ENCODE results near the gene IGF2.

IGF2 gene

DNA sequence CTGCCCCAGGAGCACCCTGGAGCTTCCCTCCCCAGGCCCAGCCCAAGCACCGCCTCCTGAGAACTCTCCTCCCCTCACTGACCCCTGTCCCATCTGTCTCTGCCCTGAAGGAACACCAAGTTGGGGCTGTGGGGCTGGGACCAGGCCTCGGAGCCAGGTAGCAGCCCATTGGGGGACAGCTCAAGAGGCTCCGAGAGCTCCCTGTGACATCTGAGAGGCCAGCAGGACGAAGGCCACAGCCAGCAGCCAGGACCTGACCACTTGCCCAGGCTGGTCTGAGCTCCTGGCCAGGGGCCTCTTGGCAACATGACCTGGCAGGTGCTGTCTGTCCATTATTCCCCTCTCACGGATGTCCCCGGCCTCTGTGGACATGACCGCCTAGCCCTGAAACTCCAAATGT, 33.7 kb downstream of the IGF2 start:
- Mint-ChIP-seq H3K4me1 (ENCODE audit: low read depth) (no peaks in the 10 kb centered on the region), H3K4me3 (no peak overlapping the region), H3K36me3 (ENCODE audit: low read depth) (no peaks in the 10 kb centered on the region), H3K27me3 (ENCODE audit: low read depth) (peaks cover 7% of the 10 kb centered on the region), H3K27ac (no peak overlapping the region), H3K9me3 (no peaks in the 10 kb centered on the region)

DNA sequence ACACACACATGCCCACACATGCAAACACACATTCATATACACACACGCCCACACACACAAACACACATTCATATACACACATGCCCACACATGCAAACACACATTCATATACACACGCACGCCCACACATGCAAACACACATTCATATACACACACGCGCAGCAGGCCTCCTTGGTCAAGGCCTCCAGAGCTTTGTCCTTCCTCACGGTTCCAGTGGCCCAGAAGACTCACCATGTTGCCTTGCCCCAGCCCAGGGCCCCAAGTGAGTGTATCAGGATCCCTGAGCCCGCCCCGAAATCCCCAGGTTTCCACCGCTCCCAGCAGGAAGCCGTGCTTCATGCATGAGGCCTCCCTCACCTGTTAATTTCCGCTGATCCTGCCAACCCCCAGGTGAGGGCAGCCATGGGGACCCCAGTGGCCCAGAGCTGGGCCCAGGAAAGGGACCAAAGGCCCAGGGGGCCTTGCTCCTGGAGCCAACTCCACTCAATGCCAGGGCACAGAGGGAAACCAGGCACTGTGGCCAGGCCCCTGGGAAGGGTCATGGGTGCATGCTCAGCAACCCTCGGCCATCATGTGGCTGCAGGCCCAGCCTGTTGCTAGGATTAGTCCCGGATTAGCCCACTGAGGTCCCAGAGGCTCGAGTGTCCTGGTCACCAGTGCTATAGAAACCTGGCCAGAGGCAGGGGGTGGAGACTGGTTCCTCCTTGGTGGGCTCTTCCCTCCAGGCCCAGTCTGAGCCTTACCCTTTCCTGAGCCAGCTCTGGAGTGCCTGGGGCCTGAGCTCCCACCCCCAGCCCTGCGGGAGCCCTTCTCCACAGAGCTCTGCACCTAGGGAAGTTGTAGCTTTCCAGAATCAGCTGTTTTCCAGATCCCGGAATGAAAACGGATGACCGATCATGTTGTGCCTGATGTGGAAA, 34.4 kb downstream of the IGF2 start:
- Mint-ChIP-seq H3K4me1 (ENCODE audit: low read depth) (no peaks in the 10 kb centered on the region), H3K27me3 (ENCODE audit: low read depth) (no peaks in the 10 kb centered on the region), H3K36me3 (ENCODE audit: low read depth) (no peaks in the 10 kb centered on the region), H3K9me3 (no peaks in the 10 kb centered on the region), H3K27ac (no peak overlapping the region), H3K4me3 (no peak overlapping the region)

DNA sequence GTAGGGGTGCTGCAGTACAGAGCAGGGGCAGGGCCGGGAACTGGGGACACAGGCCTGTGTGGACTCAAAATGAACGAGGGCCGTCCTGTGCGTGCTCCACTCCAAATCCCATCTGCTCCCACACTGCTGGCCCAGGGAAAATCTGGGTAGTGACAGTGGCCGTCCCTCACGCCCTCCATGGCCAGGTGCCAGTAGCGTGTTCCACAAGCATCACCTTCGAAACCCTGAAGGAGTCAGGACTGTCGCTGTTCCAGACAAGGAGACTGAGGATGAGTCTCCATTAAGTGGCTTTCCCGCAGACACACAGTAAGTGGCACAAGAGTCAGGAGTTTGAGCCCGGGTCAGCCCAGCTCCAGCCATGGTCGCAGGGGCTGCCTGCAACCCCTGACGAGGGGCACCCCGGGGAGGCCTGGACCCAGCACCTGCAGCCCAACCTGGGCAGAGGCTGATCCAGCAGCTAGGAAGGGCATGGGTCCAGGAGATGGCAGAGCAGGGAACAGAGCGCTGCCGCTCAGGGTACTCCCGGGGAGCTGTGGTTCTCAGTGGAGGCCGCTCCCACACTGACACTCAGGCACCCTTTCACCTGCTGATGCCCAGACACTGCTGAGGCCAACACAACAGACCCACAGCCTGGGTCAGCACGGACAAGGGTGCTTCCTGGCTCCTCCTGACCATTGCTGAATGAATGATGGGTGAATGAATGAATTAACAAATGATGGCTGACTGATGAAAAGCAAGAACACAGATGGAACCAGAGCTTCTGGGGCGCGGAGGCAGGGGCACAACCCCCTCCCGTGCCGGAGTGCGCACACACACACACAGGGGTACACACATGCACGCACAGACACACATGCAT, 35.3 kb downstream of the IGF2 start:
- H3K36me3 Mint-ChIP-seq (ENCODE audit: low read depth): no peaks in the 10 kb centered on the region
- no peaks in the 10 kb centered on the region for H3K9me3 Mint-ChIP-seq
- H3K4me3 Mint-ChIP-seq: no peak overlapping the region
- H3K27ac Mint-ChIP-seq: no peak overlapping the region
- no peaks in the 10 kb centered on the region for H3K27me3 Mint-ChIP-seq (ENCODE audit: low read depth)
- H3K4me1 Mint-ChIP-seq (ENCODE audit: low read depth): no peaks in the 10 kb centered on the region

DNA sequence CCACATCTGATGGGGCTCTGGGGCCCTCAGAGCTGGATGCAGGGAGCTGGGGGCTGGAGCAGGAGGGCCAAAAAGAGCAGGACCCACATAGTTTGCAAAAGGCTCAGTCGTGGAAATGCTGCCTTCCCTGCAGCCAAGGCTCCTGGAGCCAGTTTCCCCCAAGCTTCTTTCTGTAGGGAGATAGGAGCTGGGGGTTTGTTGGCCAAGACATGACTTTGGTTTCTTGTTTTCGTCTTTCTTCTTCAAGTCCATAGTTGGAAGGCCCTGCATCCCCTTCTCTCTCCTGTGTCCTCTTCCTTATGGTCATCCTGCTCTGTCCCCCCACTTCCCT, 36.3 kb downstream of the IGF2 start:
- H3K27me3 Mint-ChIP-seq (ENCODE audit: low read depth): no peaks in the 10 kb centered on the region
- no peaks in the 10 kb centered on the region for H3K36me3 Mint-ChIP-seq (ENCODE audit: low read depth)
- H3K9me3 Mint-ChIP-seq: no peaks in the 10 kb centered on the region
- H3K4me3 Mint-ChIP-seq: no peak overlapping the region
- no peaks in the 10 kb centered on the region for H3K4me1 Mint-ChIP-seq (ENCODE audit: low read depth)
- no peak overlapping the region for H3K27ac Mint-ChIP-seq

- no peaks in the 10 kb centered on the region for H3K36me3 Mint-ChIP-seq (ENCODE audit: low read depth)
- no peaks in the 10 kb centered on the region for H3K4me1 Mint-ChIP-seq (ENCODE audit: low read depth)
- no peaks in the 10 kb centered on the region for H3K9me3 Mint-ChIP-seq
- no peak overlapping the region for H3K27ac Mint-ChIP-seq
- no peaks in the 10 kb centered on the region for H3K27me3 Mint-ChIP-seq (ENCODE audit: low read depth)
- no peak overlapping the region for H3K4me3 Mint-ChIP-seq
Observed at GRCh38 chr11:2102132-2102882, 36.9 kb downstream of the IGF2 start.

- Mint-ChIP-seq H3K36me3 (ENCODE audit: low read depth) (no peaks in the 10 kb centered on the region), H3K27me3 (ENCODE audit: low read depth) (no peaks in the 10 kb centered on the region), H3K9me3 (no peaks in the 10 kb centered on the region), H3K27ac (no peak overlapping the region), H3K4me1 (ENCODE audit: low read depth) (no peaks in the 10 kb centered on the region), H3K4me3 (no peak overlapping the region)
Observed at GRCh38 chr11:2101171-2101675, 38.0 kb downstream of the IGF2 start.

DNA sequence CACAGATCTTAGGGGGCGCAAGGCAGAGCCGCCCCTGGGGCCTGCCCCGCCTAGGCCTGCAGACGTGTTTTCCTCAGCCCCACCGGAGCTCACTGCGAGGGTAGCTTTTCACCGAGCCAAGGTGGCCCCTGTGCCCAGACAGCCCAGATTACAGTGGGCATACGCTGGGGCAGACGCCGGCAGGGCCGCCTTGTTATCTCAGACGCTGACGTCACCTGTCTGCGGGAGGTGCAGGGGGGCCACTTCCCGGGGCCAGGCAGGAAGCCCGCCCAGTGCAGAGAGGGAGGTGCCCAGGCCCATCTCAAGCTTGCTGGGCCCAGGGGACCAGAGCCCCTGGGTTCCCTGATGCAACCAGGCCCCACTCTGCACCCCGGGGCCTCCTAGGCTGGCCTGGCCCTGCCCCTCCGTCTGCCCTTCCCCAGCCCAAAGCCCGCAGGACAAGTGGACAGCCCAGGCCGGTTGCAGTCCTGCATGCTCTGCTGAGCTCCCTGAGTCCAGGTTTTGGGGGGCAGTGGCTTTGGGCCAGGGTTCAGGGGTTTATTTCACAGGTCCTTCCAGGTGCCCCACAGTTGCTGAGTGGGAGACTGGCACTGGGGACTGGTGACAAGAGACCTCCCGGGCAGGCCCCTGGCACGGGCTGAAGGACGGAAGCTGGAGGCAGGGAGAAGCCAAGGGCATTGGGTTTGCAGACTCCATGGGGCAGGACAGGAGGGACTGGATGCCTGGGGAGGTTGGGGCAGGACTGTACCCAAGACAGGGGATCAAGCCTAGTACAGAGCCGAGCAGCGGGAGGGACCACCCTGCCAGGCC, 38.6 kb downstream of the IGF2 start:
- H3K9me3 Mint-ChIP-seq: no peaks in the 10 kb centered on the region
- no peaks in the 10 kb centered on the region for H3K27me3 Mint-ChIP-seq (ENCODE audit: low read depth)
- H3K27ac Mint-ChIP-seq: no peak overlapping the region
- H3K4me3 Mint-ChIP-seq: no peak overlapping the region
- no peaks in the 10 kb centered on the region for H3K4me1 Mint-ChIP-seq (ENCODE audit: low read depth)
- H3K36me3 Mint-ChIP-seq (ENCODE audit: low read depth): no peaks in the 10 kb centered on the region

GRCh38 chr11:2099516-2100349, 39.5 kb downstream of the IGF2 start:
- Mint-ChIP-seq H3K4me1 (ENCODE audit: low read depth) (no peaks in the 10 kb centered on the region), H3K27me3 (ENCODE audit: low read depth) (no peaks in the 10 kb centered on the region), H3K36me3 (ENCODE audit: low read depth) (no peaks in the 10 kb centered on the region), H3K4me3 (no peak overlapping the region), H3K27ac (no peak overlapping the region), H3K9me3 (no peaks in the 10 kb centered on the region)

GRCh38 chr11:2098691-2099515, 40.3 kb downstream of the IGF2 start:
- Mint-ChIP-seq H3K36me3 (ENCODE audit: low read depth) (no peaks in the 10 kb centered on the region), H3K27me3 (ENCODE audit: low read depth) (no peaks in the 10 kb centered on the region), H3K4me1 (ENCODE audit: low read depth) (no peaks in the 10 kb centered on the region), H3K9me3 (no peaks in the 10 kb centered on the region), H3K4me3 (no peak overlapping the region), H3K27ac (no peak overlapping the region)

GRCh38 chr11:2097998-2098690, 41.0 kb downstream of the IGF2 start:
- H3K27ac Mint-ChIP-seq: no peak overlapping the region
- H3K27me3 Mint-ChIP-seq (ENCODE audit: low read depth): peaks cover 4% of the 10 kb centered on the region
- H3K9me3 Mint-ChIP-seq: no peaks in the 10 kb centered on the region
- H3K36me3 Mint-ChIP-seq (ENCODE audit: low read depth): no peaks in the 10 kb centered on the region
- no peak overlapping the region for H3K4me3 Mint-ChIP-seq
- no peaks in the 10 kb centered on the region for H3K4me1 Mint-ChIP-seq (ENCODE audit: low read depth)

GRCh38 chr11:2097356-2097997, 41.7 kb downstream of the IGF2 start:
- peaks cover 4% of the 10 kb centered on the region for H3K27me3 Mint-ChIP-seq (ENCODE audit: low read depth)
- no peak overlapping the region for H3K4me3 Mint-ChIP-seq

GRCh38 chr11:2096919-2097301, 42.3 kb downstream of the IGF2 start:
- Mint-ChIP-seq H3K27ac (no peak overlapping the region), H3K4me3 (no peak overlapping the region), H3K4me1 (ENCODE audit: low read depth) (no peaks in the 10 kb centered on the region), H3K9me3 (no peaks in the 10 kb centered on the region), H3K36me3 (ENCODE audit: low read depth) (no peaks in the 10 kb centered on the region), H3K27me3 (ENCODE audit: low read depth) (peaks cover 4% of the 10 kb centered on the region)

More at GRCh38 chr11:2097356-2097997, 41.7 kb downstream of the IGF2 start:
- H3K36me3 Mint-ChIP-seq (ENCODE audit: low read depth): no peaks in the 10 kb centered on the region
- no peak overlapping the region for H3K27ac Mint-ChIP-seq
- H3K4me1 Mint-ChIP-seq (ENCODE audit: low read depth): no peaks in the 10 kb centered on the region
- H3K9me3 Mint-ChIP-seq: no peaks in the 10 kb centered on the region

Data from T-helper 1 cell treated with Interleukin-12 subunit alpha and Interleukin-12 subunit beta and Interleukin-4 antibody, amounts not matched to agents 30 μg/mL and 1 μg/mL, for 36 hours (primary cell).